T-helper 2 cell treated with Interferon-gamma antibody and Interleukin-4, amounts not matched to agents 5 μg/mL and 100 μg/mL, for 36 hours (primary cell): Measurements from ENCODE around the gene AP2B1.

Source experiments
- DNase-seq: peaks from one replicate; pipeline ENCODE4 v3.0.0; 2021; ENCODE audit warnings: low spot score
- H3K27ac Mint-ChIP-seq: one replicate; pipeline ENCODE4 v1.8.0; 2021; ENCODE audit warnings: mild to moderate bottlenecking, mixed read lengths
- H3K27me3 Mint-ChIP-seq: one replicate; pipeline ENCODE4 v1.8.0; 2021; ENCODE audit warnings: low read depth, mixed read lengths
- H3K36me3 Mint-ChIP-seq: one replicate; pipeline ENCODE4 v1.8.0; 2021; ENCODE audit warnings: low read depth, mixed read lengths
- H3K4me1 Mint-ChIP-seq: one replicate; pipeline ENCODE4 v1.8.0; 2021; ENCODE audit warnings: low read depth, mixed read lengths
- H3K4me3 Mint-ChIP-seq: one replicate; pipeline ENCODE4 v1.8.0; 2022; ENCODE audit warnings: mild to moderate bottlenecking, moderate library complexity, mixed read lengths
- H3K9me3 Mint-ChIP-seq: one replicate; pipeline ENCODE4 v1.8.0; 2021; ENCODE audit warnings: mixed read lengths

Gene AP2B1

GRCh38 chr17:35587074-35587961, at the start of gene AP2B1:
Gene AP2B1, plus strand, starts transcription at chr17:35587322. Its CDS starts 6,709 bp downstream, at chr17:35594031.
- Mint-ChIP-seq H3K36me3 (peaks cover 5% of the 10 kb centered on the region), H3K4me3 (peak within 1 kb of the TSS; percentile 95), H3K27ac (peak within 1 kb of the TSS; percentile 98), H3K27me3 (peaks cover 8% of the 10 kb centered on the region), H3K4me1 (peaks cover 24% of the 10 kb centered on the region), H3K9me3 (no peaks in the 10 kb centered on the region)
- DNase-seq, result peak; percentile 97

DNA sequence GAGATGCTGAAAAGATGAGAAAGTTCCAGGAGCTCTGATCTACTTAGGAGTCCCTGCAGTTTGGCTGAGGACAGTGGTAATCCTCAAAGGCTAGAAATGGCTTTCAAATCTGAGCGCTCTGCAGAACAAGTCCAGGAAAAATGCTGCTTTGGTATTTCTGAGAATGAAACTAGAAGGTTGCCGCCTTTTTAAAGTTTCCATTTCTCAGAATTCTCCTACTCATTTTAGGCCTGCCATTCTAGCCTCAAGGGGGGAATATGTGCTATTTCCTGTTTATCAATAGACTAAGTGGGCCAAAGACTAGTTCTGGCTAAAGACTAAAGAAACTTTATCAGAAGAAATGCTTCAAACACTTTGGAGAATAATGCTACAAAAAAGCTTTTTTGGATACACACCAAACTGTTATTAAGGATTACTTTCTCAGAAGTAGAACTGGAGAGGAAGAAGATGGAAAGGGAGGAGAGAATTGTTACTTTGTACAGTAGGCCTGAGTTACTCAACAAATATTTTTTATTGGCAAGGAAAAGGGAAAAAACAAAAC, 49.5 kb upstream of the AP2B1 start, which contains the start of gene SLFN12L:
SLFN12L (minus strand) TSS at position 78 of the 541 bp plus-strand sequence. CDS start 15,314 bp downstream, outside the sequence.
- DNase-seq, result peak; percentile 64
- Mint-ChIP-seq H3K4me1 (peaks cover 41% of the 10 kb centered on the region), H3K27ac (peak within 1 kb of the TSS; percentile 100), H3K27me3 (no peaks in the 10 kb centered on the region), H3K36me3 (peaks cover 32% of the 10 kb centered on the region), H3K9me3 (no peaks in the 10 kb centered on the region), H3K4me3 (peak within 1 kb of the TSS; percentile 88)

GRCh38 chr17:35539659-35540026, 47.5 kb upstream of the AP2B1 start:
- Mint-ChIP-seq H3K9me3 (no peaks in the 10 kb centered on the region), H3K36me3 (peaks cover 24% of the 10 kb centered on the region), H3K4me3 (peak overlapping the region; percentile 90), H3K27me3 (no peaks in the 10 kb centered on the region), H3K4me1 (peaks cover 46% of the 10 kb centered on the region), H3K27ac (peak overlapping the region; percentile 95)
- no peak for DNase-seq

DNA sequence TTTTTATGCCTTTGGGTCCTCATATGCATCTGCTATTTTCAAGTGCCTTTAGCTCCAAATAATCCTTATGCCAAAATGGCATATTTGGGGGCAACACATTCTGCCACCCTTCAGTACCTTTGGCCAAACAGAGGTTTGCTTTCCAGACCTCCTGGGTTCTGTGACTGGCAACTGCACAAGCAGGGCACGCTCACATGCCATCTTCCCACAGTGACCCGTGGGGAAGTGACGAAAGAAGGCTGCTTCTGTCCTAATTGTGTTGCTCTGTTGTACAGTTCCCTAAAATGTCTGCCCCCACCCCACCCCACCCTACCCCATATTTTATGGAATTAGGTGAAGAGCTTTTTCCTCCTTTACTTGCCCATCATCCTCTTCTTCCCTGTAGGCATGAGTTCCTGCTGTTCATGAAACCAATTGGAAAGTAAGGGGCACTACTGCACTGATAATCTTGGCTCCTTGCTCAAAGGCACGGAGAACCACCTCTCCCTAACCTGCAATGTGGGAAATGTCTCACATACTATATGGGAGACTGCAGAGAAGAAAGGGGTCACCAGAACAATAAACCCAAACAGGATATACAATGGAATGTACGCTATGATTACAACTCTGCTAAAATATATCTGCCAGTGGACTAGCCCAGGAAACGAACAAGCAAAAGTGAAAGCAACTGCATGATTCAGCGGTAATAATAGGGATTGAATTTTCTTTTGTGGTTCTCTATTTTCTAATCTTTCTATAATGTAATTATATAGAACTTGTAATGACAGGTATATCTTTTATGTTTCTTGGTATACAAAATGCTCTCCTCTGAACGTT, 46.3 kb upstream of the AP2B1 start:
- H3K27ac Mint-ChIP-seq, result peak overlapping the region; percentile 95
- H3K36me3 Mint-ChIP-seq, result peaks cover 17% of the 10 kb centered on the region
- H3K4me3 Mint-ChIP-seq, result peak overlapping the region; percentile 90
- no peaks in the 10 kb centered on the region for H3K9me3 Mint-ChIP-seq
- peaks cover 48% of the 10 kb centered on the region for H3K4me1 Mint-ChIP-seq
- peak; percentile 47 for DNase-seq
- H3K27me3 Mint-ChIP-seq, result no peaks in the 10 kb centered on the region

DNA sequence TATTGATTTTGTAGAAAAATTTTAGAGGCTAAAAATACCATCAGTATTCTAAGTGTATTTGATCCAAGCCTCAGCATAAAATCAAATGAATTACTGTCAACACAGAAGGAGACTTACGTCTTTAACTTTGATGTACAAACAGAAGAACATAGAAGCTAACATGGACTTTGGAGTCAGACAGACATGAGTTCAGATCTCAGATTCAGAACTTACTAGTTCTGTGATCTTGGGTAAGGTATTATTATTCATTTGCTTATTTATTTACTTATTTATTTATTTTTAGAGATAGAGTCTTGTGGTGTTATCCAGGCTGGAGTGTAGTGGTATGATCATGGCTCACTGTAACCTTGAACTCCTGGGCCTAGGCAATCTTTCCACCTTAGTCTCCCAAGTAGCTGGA, 45.7 kb upstream of the AP2B1 start:
- DNase-seq, result no peak
- H3K4me3 Mint-ChIP-seq, result peak overlapping the region; percentile 90
- H3K9me3 Mint-ChIP-seq, result no peaks in the 10 kb centered on the region
- H3K27ac Mint-ChIP-seq, result peak overlapping the region; percentile 95
- peaks cover 12% of the 10 kb centered on the region for H3K36me3 Mint-ChIP-seq
- H3K27me3 Mint-ChIP-seq, result no peaks in the 10 kb centered on the region
- H3K4me1 Mint-ChIP-seq, result peaks cover 48% of the 10 kb centered on the region

GRCh38 chr17:35542990-35543389, 44.1 kb upstream of the AP2B1 start:
- Mint-ChIP-seq H3K4me1 (peaks cover 49% of the 10 kb centered on the region), H3K4me3 (no peak overlapping the region), H3K9me3 (no peaks in the 10 kb centered on the region), H3K36me3 (peaks cover 2% of the 10 kb centered on the region), H3K27me3 (no peaks in the 10 kb centered on the region), H3K27ac (peak overlapping the region; percentile 18)
- no peak for DNase-seq

GRCh38 chr17:35543856-35544255, 43.3 kb upstream of the AP2B1 start:
- Mint-ChIP-seq H3K4me1 (peaks cover 41% of the 10 kb centered on the region), H3K4me3 (no peak overlapping the region), H3K36me3 (peaks cover 2% of the 10 kb centered on the region)

GRCh38 chr17:35545150-35545549, 42.0 kb upstream of the AP2B1 start:
- DNase-seq, result no peak
- Mint-ChIP-seq H3K36me3 (peaks cover 2% of the 10 kb centered on the region), H3K4me3 (no peak overlapping the region), H3K27me3 (no peaks in the 10 kb centered on the region), H3K9me3 (no peaks in the 10 kb centered on the region), H3K27ac (no peak overlapping the region), H3K4me1 (peaks cover 28% of the 10 kb centered on the region)

More at GRCh38 chr17:35543856-35544255, 43.3 kb upstream of the AP2B1 start:
- DNase-seq, result no peak
- Mint-ChIP-seq H3K27ac (no peak overlapping the region), H3K9me3 (no peaks in the 10 kb centered on the region), H3K27me3 (no peaks in the 10 kb centered on the region)

DNA sequence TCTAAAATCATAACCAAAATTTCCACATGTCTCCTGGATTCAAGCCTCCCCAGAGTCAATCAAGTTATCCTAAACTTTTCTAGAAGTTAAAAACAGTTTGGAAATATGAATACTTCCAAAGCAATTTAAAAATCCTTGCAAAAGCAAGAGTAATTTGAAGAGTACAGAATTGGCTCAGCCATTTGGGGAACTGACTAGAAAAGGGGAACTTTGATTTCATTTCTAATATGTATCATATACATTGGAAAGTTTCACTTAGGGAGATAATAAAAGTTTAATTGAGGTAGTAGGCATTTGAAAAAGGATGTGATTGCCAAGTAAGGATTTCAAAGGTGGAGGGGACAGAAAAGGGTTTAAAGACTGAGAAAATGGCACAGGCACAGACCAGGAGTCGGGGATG, 40.6 kb upstream of the AP2B1 start:
- no peak for DNase-seq
- Mint-ChIP-seq H3K9me3 (no peaks in the 10 kb centered on the region), H3K27ac (no peak overlapping the region), H3K27me3 (peaks cover 2% of the 10 kb centered on the region), H3K4me1 (peaks cover 20% of the 10 kb centered on the region), H3K36me3 (peaks cover 2% of the 10 kb centered on the region), H3K4me3 (no peak overlapping the region)

GRCh38 chr17:35548208-35548810, 38.8 kb upstream of the AP2B1 start:
- peaks cover 14% of the 10 kb centered on the region for H3K4me1 Mint-ChIP-seq
- H3K27me3 Mint-ChIP-seq, result peaks cover 2% of the 10 kb centered on the region
- no peak overlapping the region for H3K4me3 Mint-ChIP-seq
- peaks cover 2% of the 10 kb centered on the region for H3K36me3 Mint-ChIP-seq
- DNase-seq, result no peak
- H3K9me3 Mint-ChIP-seq, result no peaks in the 10 kb centered on the region
- H3K27ac Mint-ChIP-seq, result no peak overlapping the region

DNA sequence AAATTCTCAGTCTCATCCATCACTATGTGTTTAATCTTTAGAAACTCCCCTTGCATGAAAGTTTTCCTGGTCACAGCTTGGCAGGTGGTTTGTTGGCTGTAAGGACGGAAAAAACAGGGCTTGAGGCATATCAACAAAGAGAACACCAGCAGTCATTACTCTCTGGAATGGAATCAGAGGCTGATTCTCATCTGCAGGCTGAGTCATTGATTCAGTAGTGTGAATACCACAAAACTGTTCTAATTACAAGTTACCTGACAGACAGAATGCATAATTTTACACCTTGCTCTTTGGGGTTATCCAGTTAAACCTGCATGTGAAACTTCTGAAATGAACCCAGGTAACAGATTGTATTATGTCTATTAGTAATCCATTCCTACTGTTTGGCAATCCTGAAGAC, 38.1 kb upstream of the AP2B1 start:
- H3K27me3 Mint-ChIP-seq, result peaks cover 2% of the 10 kb centered on the region
- H3K9me3 Mint-ChIP-seq, result no peaks in the 10 kb centered on the region
- H3K36me3 Mint-ChIP-seq, result no peaks in the 10 kb centered on the region
- H3K27ac Mint-ChIP-seq, result no peak overlapping the region
- DNase-seq, result no peak
- no peak overlapping the region for H3K4me3 Mint-ChIP-seq
- peaks cover 7% of the 10 kb centered on the region for H3K4me1 Mint-ChIP-seq

- no peaks in the 10 kb centered on the region for H3K9me3 Mint-ChIP-seq
- DNase-seq, result no peak
- H3K36me3 Mint-ChIP-seq, result no peaks in the 10 kb centered on the region
- no peaks in the 10 kb centered on the region for H3K4me1 Mint-ChIP-seq
- H3K4me3 Mint-ChIP-seq, result no peak overlapping the region
- no peak overlapping the region for H3K27ac Mint-ChIP-seq
- H3K27me3 Mint-ChIP-seq, result peaks cover 17% of the 10 kb centered on the region
Measured at GRCh38 chr17:35553310-35553709, 33.8 kb upstream of the AP2B1 start.

- Mint-ChIP-seq H3K27me3 (peaks cover 26% of the 10 kb centered on the region), H3K9me3 (no peaks in the 10 kb centered on the region), H3K4me3 (no peak overlapping the region), H3K4me1 (no peaks in the 10 kb centered on the region), H3K27ac (no peak overlapping the region), H3K36me3 (no peaks in the 10 kb centered on the region)
- no peak for DNase-seq
Measured at GRCh38 chr17:35554668-35555067, 32.5 kb upstream of the AP2B1 start.
